WERI-Rb-1 (cell line): ENCODE results near the gene COX14.

ENCODE experiments used
- DNase-seq: peaks from one replicate; pipeline ENCODE4 v3.0.0-alpha.2; 2020
- H3K27ac ChIP-seq: fragments of 250-450 bp; sonication (Bioruptor Pico); 2 replicates; pipeline ENCODE4 v1.5.1; 2020; ENCODE audit warnings: mild to moderate bottlenecking, moderate library complexity
- H3K27me3 ChIP-seq: fragments of 250-450 bp; sonication (Bioruptor Pico); 2 replicates; pipeline ENCODE4 v1.5.1; 2021; ENCODE audit warnings: mild to moderate bottlenecking, low read depth, moderate library complexity; ENCODE audit not compliant: insufficient read depth, severe bottlenecking
- H3K36me3 ChIP-seq: fragments of 250-450 bp; sonication (Bioruptor Pico); 2 replicates; pipeline ENCODE4 v1.5.1; 2020; ENCODE audit warnings: mild to moderate bottlenecking, moderate library complexity
- H3K4me3 ChIP-seq: 2 replicates; pipeline ENCODE4 v1.5.1; 2011; ENCODE audit warnings: low read depth, mild to moderate bottlenecking, control low read depth, low read length
- H3K9me3 ChIP-seq: fragments of 250-450 bp; sonication (Bioruptor Pico); 2 replicates; pipeline ENCODE4 v1.5.1; 2021; ENCODE audit warnings: mild to moderate bottlenecking, moderate library complexity; ENCODE audit not compliant: severe bottlenecking
- TF ChIP-seq, protein P1 (sequence below): IDR thresholded peaks from 2 replicates; pipeline ENCODE4 v1.5.1; 2011; ENCODE audit warnings: low read depth, mild to moderate bottlenecking, control low read depth, inconsistent platforms, low read length

Gene COX14

DNA sequence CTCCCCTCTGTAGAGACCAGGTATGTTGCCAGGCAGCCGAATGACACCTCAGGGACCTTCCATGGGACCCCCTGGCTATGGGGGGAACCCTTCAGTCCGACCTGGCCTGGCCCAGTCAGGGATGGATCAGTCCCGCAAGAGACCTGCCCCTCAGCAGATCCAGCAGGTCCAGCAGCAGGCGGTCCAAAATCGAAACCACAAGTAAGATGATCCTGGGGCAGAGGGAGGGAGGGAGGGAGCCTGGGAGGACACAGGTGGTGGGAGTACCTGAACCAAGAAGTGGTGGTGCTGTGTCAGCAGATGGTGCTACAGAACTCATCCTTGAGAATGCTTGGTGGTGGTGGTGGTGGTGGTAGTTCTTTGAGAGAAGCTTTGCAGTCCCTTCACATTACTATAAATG is 25.9 kb upstream of the COX14 start:
- Histone ChIP-seq H3K36me3 (peaks cover 45% of the 10 kb centered on the region), H3K27me3 (no peaks in the 10 kb centered on the region), H3K4me3 (no peak overlapping the region; the same call in 1 of the 2 replicates), H3K27ac (no peak overlapping the region), H3K9me3 (no peaks in the 10 kb centered on the region)
- DNase-seq = no peak
- TF ChIP-seq, protein P1, sequence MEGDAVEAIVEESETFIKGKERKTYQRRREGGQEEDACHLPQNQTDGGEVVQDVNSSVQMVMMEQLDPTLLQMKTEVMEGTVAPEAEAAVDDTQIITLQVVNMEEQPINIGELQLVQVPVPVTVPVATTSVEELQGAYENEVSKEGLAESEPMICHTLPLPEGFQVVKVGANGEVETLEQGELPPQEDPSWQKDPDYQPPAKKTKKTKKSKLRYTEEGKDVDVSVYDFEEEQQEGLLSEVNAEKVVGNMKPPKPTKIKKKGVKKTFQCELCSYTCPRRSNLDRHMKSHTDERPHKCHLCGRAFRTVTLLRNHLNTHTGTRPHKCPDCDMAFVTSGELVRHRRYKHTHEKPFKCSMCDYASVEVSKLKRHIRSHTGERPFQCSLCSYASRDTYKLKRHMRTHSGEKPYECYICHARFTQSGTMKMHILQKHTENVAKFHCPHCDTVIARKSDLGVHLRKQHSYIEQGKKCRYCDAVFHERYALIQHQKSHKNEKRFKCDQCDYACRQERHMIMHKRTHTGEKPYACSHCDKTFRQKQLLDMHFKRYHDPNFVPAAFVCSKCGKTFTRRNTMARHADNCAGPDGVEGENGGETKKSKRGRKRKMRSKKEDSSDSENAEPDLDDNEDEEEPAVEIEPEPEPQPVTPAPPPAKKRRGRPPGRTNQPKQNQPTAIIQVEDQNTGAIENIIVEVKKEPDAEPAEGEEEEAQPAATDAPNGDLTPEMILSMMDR = no peak

DNA sequence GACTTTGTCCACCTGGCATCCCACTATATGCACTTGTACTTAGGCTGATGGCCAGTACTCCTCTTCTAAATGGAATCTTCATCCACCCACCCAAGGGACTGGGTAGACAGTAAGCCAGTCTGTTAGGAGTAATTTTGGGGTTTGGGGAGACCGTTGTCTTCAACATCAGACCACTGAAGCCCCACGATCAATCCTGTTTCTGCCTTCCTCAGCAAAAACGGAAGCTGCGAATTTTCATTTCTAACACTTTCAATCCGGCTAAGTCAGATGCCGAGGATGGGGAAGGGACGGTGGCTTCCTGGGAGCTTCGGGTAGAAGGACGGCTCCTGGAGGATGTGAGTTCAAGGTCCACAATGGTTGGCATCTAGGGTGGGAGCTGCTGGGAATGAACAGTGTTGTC is 24.9 kb upstream of the COX14 start:
- Histone ChIP-seq H3K9me3 (no peaks in the 10 kb centered on the region), H3K27me3 (no peaks in the 10 kb centered on the region), H3K27ac (no peak overlapping the region), H3K36me3 (peaks cover 54% of the 10 kb centered on the region), H3K4me3 (no peak overlapping the region)
- DNase-seq = no peak
- TF ChIP-seq, protein P1 = no peak

DNA sequence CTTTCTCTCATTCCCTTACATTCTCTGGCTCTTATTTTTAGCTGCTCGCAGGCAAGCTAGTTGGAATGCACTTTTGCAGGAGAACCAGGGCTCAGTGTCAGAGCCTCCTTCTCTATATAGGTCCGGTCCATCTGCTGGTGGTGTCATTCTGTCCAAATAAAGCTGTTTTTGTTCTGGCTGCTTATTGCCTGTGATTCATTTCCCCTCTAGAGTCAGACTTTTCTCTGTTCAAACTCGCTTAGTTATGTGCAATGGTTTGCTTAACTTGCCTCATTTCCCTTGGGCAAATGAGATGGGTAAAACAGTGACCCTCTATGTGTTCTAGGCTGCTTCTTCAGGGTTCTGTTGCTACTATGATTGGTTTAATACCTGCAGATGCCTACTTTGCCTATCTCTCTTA is 24.0 kb upstream of the COX14 start:
- Histone ChIP-seq H3K27me3 (no peaks in the 10 kb centered on the region), H3K27ac (no peak overlapping the region), H3K4me3 (no peak overlapping the region), H3K9me3 (no peaks in the 10 kb centered on the region), H3K36me3 (peaks cover 61% of the 10 kb centered on the region)
- TF ChIP-seq, protein P1 = no peak
- DNase-seq = no peak

DNA sequence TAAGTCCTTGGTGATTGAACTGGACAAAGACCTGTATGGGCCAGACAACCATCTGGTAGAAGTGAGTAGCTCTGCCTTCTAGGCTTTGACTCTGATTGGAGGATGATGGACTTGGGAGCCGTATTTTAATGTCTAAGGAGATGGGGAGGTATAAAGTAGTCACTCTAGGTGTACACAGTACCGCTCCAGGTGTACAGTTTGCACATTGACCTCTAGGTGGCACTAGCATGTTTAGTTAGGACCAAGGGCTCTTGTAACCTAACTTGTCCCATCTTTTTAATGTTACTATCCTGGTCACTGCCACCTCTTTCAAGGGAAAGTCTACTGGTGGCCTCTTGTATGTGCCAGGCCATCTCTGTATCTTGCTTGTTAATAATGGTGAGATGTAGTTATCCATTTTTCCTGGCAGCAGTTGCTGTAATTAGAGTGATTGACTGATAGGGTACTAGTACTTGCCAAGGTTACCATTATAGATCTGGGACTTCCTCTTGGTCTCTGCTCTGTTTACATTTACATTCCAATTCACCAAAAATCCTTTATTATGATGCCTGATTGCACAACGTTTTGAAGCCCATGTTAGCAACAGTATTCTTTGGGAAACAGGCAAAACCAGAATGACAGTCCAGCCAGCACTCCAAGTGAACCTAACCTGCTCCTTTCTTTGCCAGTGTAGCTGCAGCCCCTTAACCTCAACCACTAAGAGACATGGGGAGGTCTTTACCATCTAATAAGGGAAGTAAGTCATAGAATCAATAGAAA is 23.3 kb upstream of the COX14 start:
- no peak overlapping the region for H3K27ac ChIP-seq
- no peaks in the 10 kb centered on the region for H3K27me3 ChIP-seq
- peak; percentile 71 for DNase-seq
- peaks cover 68% of the 10 kb centered on the region for H3K36me3 ChIP-seq
- H3K4me3 ChIP-seq = no peak overlapping the region
- TF ChIP-seq, protein P1 = peak; percentile 82
- no peaks in the 10 kb centered on the region for H3K9me3 ChIP-seq

DNA sequence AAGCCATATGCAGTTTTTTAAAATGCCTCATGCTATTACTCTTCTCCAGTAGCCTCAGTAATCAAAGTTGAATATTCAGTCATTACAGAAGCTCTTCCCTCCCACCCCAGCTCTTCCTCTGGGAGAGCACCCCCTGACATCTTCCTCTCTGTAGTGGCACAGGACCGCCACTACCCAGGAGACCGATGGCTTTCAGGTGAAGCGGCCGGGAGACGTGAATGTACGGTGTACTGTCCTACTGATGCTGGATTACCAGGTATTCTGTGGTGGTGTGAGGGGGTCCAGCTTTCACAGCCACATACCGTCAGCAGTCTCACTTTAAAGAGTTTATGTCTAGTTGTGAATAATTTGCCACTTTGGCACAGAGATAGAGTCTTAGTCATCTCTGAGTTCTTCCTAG is 22.3 kb upstream of the COX14 start:
- TF ChIP-seq, protein P1 = no peak
- no peak for DNase-seq
- Histone ChIP-seq H3K27ac (no peak overlapping the region), H3K27me3 (no peaks in the 10 kb centered on the region), H3K36me3 (peaks cover 78% of the 10 kb centered on the region), H3K4me3 (no peak overlapping the region), H3K9me3 (no peaks in the 10 kb centered on the region)

DNA sequence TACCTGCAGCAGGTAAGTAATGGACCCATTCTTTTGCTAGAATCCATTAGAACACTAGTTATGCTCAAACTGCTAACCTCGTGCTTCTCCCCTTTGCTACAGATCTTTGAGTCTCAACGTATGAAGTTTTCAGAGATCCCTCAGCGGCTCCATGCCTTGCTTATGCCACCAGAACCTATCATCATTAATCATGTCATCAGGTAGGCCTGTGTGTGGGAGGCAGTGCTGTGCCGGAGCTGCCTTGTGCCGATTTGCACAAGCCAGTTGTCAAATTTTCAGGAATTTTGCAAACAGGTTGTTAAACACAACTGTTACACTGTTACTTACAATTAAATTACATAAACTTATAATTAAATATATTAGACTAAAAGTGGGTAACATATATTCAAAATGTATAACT is 21.6 kb upstream of the COX14 start:
- Histone ChIP-seq H3K27ac (no peak overlapping the region), H3K27me3 (no peaks in the 10 kb centered on the region), H3K36me3 (peaks cover 84% of the 10 kb centered on the region), H3K4me3 (no peak overlapping the region), H3K9me3 (no peaks in the 10 kb centered on the region)
- DNase-seq = no peak
- TF ChIP-seq, protein P1 = no peak
